ENCODE measurements around the gene MBOAT2. TPM values are rescaled to one million over a fixed set of nuclear protein-coding genes. Genes with fewer than 3 reads are reported as not detected.

Gene MBOAT2
- total and polyA plus RNA-seq, 2 of the 13 experiments (the other 11 are each of a cell fraction or from before 2014, with no cell fraction given): 0.11 to 0.36 TPM

GRCh38 chr2:8836971-8837794 is 166.3 kb downstream of the MBOAT2 start, which contains the start of gene KIDINS220 (continued):
- TF ChIP-seq ZNF101 (CRISPR knock-in tag; IDR thresholded peaks at IDR 0.05; ENCODE audit: borderline replicate concordance, low read depth): no peak
- TF ChIP-seq HNF1A (IDR thresholded peaks at IDR 0.05; ENCODE audit: low read depth): no peak
- peak; percentile 46; the same call in 1 of the 2 replicates for TF ChIP-seq HNF1A (CRISPR knock-in tag; IDR thresholded peaks at IDR 0.05; ENCODE audit: borderline replicate concordance)
- no peak for TF ChIP-seq FOSL2 (CRISPR knock-in tag; IDR thresholded peaks at IDR 0.05)
- TF ChIP-seq HNRNPLL (IDR thresholded peaks at IDR 0.05; ENCODE audit: low read depth, low read length, poor library complexity, severe bottlenecking): peak; percentile 19
- TF ChIP-seq HDAC6 (IDR thresholded peaks at IDR 0.05; ENCODE audit: low read depth, low read length): no peak
- TF ChIP-seq MED1 (CRISPR knock-in tag; IDR thresholded peaks at IDR 0.05): no peak
- no peak for TF ChIP-seq U2AF2 (IDR thresholded peaks at IDR 0.05; ENCODE audit: low read depth, low read length)
- no peak for TF ChIP-seq ZBTB46 (CRISPR knock-in tag; IDR thresholded peaks at IDR 0.05; ENCODE audit: borderline replicate concordance)
- TF ChIP-seq ADNP (CRISPR knock-in tag; IDR thresholded peaks at IDR 0.05): no peak
- TF ChIP-seq NR0B2 (CRISPR knock-in tag; IDR thresholded peaks at IDR 0.05): 0 out of 2 replicates have a peak, but pooled peaks have one; percentile 66
- TF ChIP-seq POLR2A (IDR thresholded peaks at IDR 0.05; ENCODE audit: insufficient read depth in 1 of 2, low read depth in 2 of 2, low read length in 2 of 2): peak; percentile 85 to 95

Data from HepG2 (cell line).